ENCODE measurements around the gene ARL5B.
"Not testable (repeated sequence)": the region's sequence is repeated elsewhere in the genome, so short reads cannot be mapped to it uniquely, and the experiment has no call there.

- not testable (repeated sequence) for TF ChIP-seq CTCF, POLR2A (IDR thresholded peaks at IDR 0.05)
These were observed 35.6 kb upstream of the ARL5B start for GRCh38 chr10:18623671-18624070.
